ENCODE data around the gene REN. TPM values are rescaled to one million over a fixed set of nuclear protein-coding genes. Genes with fewer than 3 reads are reported as not detected.

Gene REN
- total and polyA plus RNA-seq, 2 of the 13 experiments (the other 11 are each of a cell fraction or from before 2014, with no cell fraction given), result not detected

GRCh38 chr1:204128964-204129896, 36.9 kb downstream of the REN start (continued):
- TF ChIP-seq HMGXB4 (CRISPR knock-in tag; IDR thresholded peaks at IDR 0.05; ENCODE audit: borderline replicate concordance in 1 of 2, low read depth in 1 of 2) (peak; percentile 66 to 73), AGO2 (optimal IDR thresholded peaks at IDR 0.05; ENCODE audit: low read depth, low read length) (peak; percentile 70), ERF (CRISPR knock-in tag; IDR thresholded peaks at IDR 0.05) (0 out of 2 replicates have a peak, but pooled peaks have one; percentile 28), ZNF430 (CRISPR knock-in tag; IDR thresholded peaks at IDR 0.05) (no peak), BCL3 (CRISPR knock-in tag; IDR thresholded peaks at IDR 0.05) (no peak), MXI1 (IDR thresholded peaks at IDR 0.05; ENCODE audit: borderline replicate concordance, low read depth, low read length) (0 out of 3 replicates have a peak, but pooled peaks have one; percentile 37), RFX3 (CRISPR knock-in tag; IDR thresholded peaks at IDR 0.05) (no peak), STAG1 (CRISPR knock-in tag; IDR thresholded peaks at IDR 0.05) (peak; percentile 91), ARID5B (CRISPR knock-in tag; IDR thresholded peaks at IDR 0.05) (peak; percentile 46), ZFP62 (CRISPR knock-in tag; IDR thresholded peaks at IDR 0.05) (no peak), KLF12 (CRISPR knock-in tag; IDR thresholded peaks at IDR 0.05; ENCODE audit: borderline replicate concordance) (no peak), NR2F6 (IDR thresholded peaks at IDR 0.05) (no peak), NR2F6 (CRISPR knock-in tag; IDR thresholded peaks at IDR 0.05) (no peak), NFYC (CRISPR knock-in tag; IDR thresholded peaks at IDR 0.05) (no peak), ZNF746 (CRISPR knock-in tag; IDR thresholded peaks at IDR 0.05) (peak; percentile 75), ZNF224 (CRISPR knock-in tag; IDR thresholded peaks at IDR 0.05) (no peak), FOXM1 (CRISPR knock-in tag; IDR thresholded peaks at IDR 0.05) (no peak), ZNF501 (CRISPR knock-in tag; IDR thresholded peaks at IDR 0.05) (no peak), PAXIP1 (CRISPR knock-in tag; conservative IDR thresholded peaks at IDR 0.05) (peak; percentile 17; the same call in 1 of the 2 replicates), HOXA5 (CRISPR knock-in tag; IDR thresholded peaks at IDR 0.05) (no peak)

Measured in HepG2 (cell line).